H9 (cell line): ENCODE data around the gene SPEG. TPM values are rescaled to one million over a fixed set of nuclear protein-coding genes. Genes with fewer than 3 reads are reported as not detected.

Source experiments
- DNase-seq: peaks from one replicate; pipeline ENCODE4 v3.0.0-alpha.2; 2017
- H2AFZ ChIP-seq: one replicate; pipeline ENCODE4 v1.6.1; 2013; ENCODE audit warnings: mild to moderate bottlenecking, low read length, control low read depth, moderate library complexity
- H2AK5ac ChIP-seq: 2 replicates; pipeline ENCODE4 v1.6.1; 2013; ENCODE audit warnings: low read length, control low read depth, mixed read lengths; ENCODE audit not compliant: insufficient read length
- H2BK120ac ChIP-seq: one replicate; pipeline ENCODE4 v1.6.1; 2013; ENCODE audit warnings: low read depth, mild to moderate bottlenecking, low read length, control low read depth, inconsistent platforms; ENCODE audit not compliant: poor library complexity, severe bottlenecking
- H2BK12ac ChIP-seq: 2 replicates; pipeline ENCODE4 v1.6.1; 2013; ENCODE audit warnings: low read length, control low read depth, mixed read lengths, low read depth; ENCODE audit not compliant: insufficient read length
- H2BK15ac ChIP-seq: 2 replicates; pipeline ENCODE4 v1.6.1; 2013; ENCODE audit warnings: low read depth, low read length, control low read depth
- H2BK20ac ChIP-seq: one replicate; pipeline ENCODE4 v1.6.1; 2013; ENCODE audit warnings: low read depth, mild to moderate bottlenecking, low read length, control low read depth, inconsistent platforms; ENCODE audit not compliant: poor library complexity, severe bottlenecking
- H2BK5ac ChIP-seq: 2 replicates; pipeline ENCODE4 v1.6.1; 2013; ENCODE audit warnings: low read length, control low read depth, mixed read lengths; ENCODE audit not compliant: insufficient read length
- H3K14ac ChIP-seq: 2 replicates; pipeline ENCODE4 v1.6.1; 2013; ENCODE audit warnings: low read length, control low read depth; ENCODE audit not compliant: insufficient read depth
- H3K18ac ChIP-seq: 2 replicates; pipeline ENCODE4 v1.6.1; 2013; ENCODE audit warnings: low read depth, mild to moderate bottlenecking, mixed read lengths, low read length, control low read depth; ENCODE audit not compliant: insufficient read length
- H3K23ac ChIP-seq: 2 replicates; pipeline ENCODE4 v1.6.1; 2013; ENCODE audit warnings: low read length, control low read depth, mixed read lengths, low read depth; ENCODE audit not compliant: insufficient read length
- H3K23me2 ChIP-seq: 2 replicates; pipeline ENCODE4 v1.6.1; 2013; ENCODE audit warnings: low read depth, mild to moderate bottlenecking, mixed read lengths, low read length, control low read depth; ENCODE audit not compliant: insufficient read length, poor library complexity, severe bottlenecking
- H3K27ac ChIP-seq: 2 replicates; pipeline ENCODE4 v1.5.1; 2013; ENCODE audit warnings: low read length, control low read depth, mixed read lengths, low read depth; ENCODE audit not compliant: insufficient read length
- H3K27me3 ChIP-seq: 2 replicates; pipeline ENCODE4 v1.6.1; 2013; ENCODE audit warnings: low read length, control low read depth, inconsistent platforms; ENCODE audit not compliant: insufficient read depth
- H3K4ac ChIP-seq: 2 replicates; pipeline ENCODE4 v1.6.1; 2013; ENCODE audit warnings: low read depth, mild to moderate bottlenecking, control low read depth, inconsistent platforms, low read length, moderate library complexity
- H3K4me1 ChIP-seq: 2 replicates; pipeline ENCODE4 v1.6.1; 2013; ENCODE audit warnings: low read length, control low read depth, inconsistent platforms; ENCODE audit not compliant: insufficient read depth
- H3K4me2 ChIP-seq: 2 replicates; pipeline ENCODE4 v1.6.1; 2013; ENCODE audit warnings: low read length, control low read depth, mixed read lengths; ENCODE audit not compliant: insufficient read length, insufficient read depth
- H3K56ac ChIP-seq: 2 replicates; pipeline ENCODE4 v1.6.1; 2013; ENCODE audit warnings: low read depth, mild to moderate bottlenecking, mixed read lengths, low read length, control low read depth; ENCODE audit not compliant: insufficient read length
- H3K79me1 ChIP-seq: 2 replicates; pipeline ENCODE4 v1.6.1; 2013; ENCODE audit warnings: low read depth, mild to moderate bottlenecking, moderate library complexity, low read length, control low read depth, inconsistent platforms; ENCODE audit not compliant: insufficient read depth, poor library complexity, severe bottlenecking
- H3K79me2 ChIP-seq: 2 replicates; pipeline ENCODE4 v1.6.1; 2013; ENCODE audit warnings: low read length, control low read depth, inconsistent platforms; ENCODE audit not compliant: insufficient read depth
- H3K9ac ChIP-seq: 2 replicates; pipeline ENCODE4 v1.6.1; 2013; ENCODE audit warnings: low read length, control low read depth, mixed read lengths; ENCODE audit not compliant: insufficient read length; ENCODE audit errors: extremely low read depth
- H3K9me3 ChIP-seq: one replicate; pipeline ENCODE4 v1.6.1; 2013; ENCODE audit warnings: low read depth, low read length, inconsistent platforms; ENCODE audit not compliant: control insufficient read depth
- H3T11ph ChIP-seq: one replicate; pipeline ENCODE4 v1.6.1; 2013; ENCODE audit warnings: mild to moderate bottlenecking, low read length, control low read depth, inconsistent platforms
- H4K20me1 ChIP-seq: one replicate; pipeline ENCODE4 v1.6.1; 2013; ENCODE audit not compliant: control insufficient read depth, insufficient read length, insufficient read depth
- H4K5ac ChIP-seq: 2 replicates; pipeline ENCODE4 v1.6.1; 2013; ENCODE audit warnings: low read depth, mild to moderate bottlenecking, mixed read lengths, low read length, control low read depth; ENCODE audit not compliant: insufficient read length
- H4K8ac ChIP-seq: replicated peaks from 2 replicates; pipeline ENCODE4 v1.6.1; 2013; ENCODE audit warnings: low read length, control low read depth, mixed read lengths, low read depth; ENCODE audit not compliant: insufficient read length
- H4K91ac ChIP-seq: 2 replicates; pipeline ENCODE4 v1.6.1; 2013; ENCODE audit warnings: low read depth, mild to moderate bottlenecking, moderate library complexity, mixed read lengths, low read length, control low read depth; ENCODE audit not compliant: insufficient read length
- H3K27ac Mint-ChIP-seq, 3 experiments: 2 replicates in 2 of 3; 3 replicates in 1 of 3; pipeline ENCODE4 v1.8.0; 2020 to 2021; ENCODE audit warnings: mixed read lengths in 3 of 3, mild to moderate bottlenecking in 1 of 3, moderate library complexity in 1 of 3
- H3K27me3 Mint-ChIP-seq: 2 replicates; pipeline ENCODE4 v1.8.0; 2021; ENCODE audit warnings: low read depth, mild to moderate bottlenecking, moderate library complexity, mixed read lengths
- H3K36me3 Mint-ChIP-seq, 3 experiments: 2 replicates in 2 of 3; 3 replicates in 1 of 3; pipeline ENCODE4 v1.8.0; 2020 to 2021; ENCODE audit warnings: low read depth in 3 of 3, mixed read lengths in 3 of 3; ENCODE audit not compliant: insufficient read depth in 1 of 3
- H3K4me1 Mint-ChIP-seq, 2 experiments: 2 replicates each; pipeline ENCODE4 v1.8.0; 2020; ENCODE audit warnings: mixed read lengths in 2 of 2
- H3K4me3 Mint-ChIP-seq, 2 experiments: 2 replicates in 1 of 2; 3 replicates in 1 of 2; pipeline ENCODE4 v1.8.0; 2020 to 2021; ENCODE audit warnings: mild to moderate bottlenecking in 2 of 2, mixed read lengths in 2 of 2, moderate library complexity in 1 of 2
- H3K9me3 Mint-ChIP-seq, 2 experiments: 2 replicates in 1 of 2; 3 replicates in 1 of 2; pipeline ENCODE4 v1.8.0; 2020; ENCODE audit warnings: mild to moderate bottlenecking in 2 of 2, mixed read lengths in 2 of 2, moderate library complexity in 1 of 2
- WGBS: extraction: QIAGEN DNeasy Blood & Tissue Kit; methylation state at CpG from one replicate; pipeline ENCODE4 v1.1.7; 2013; ENCODE audit warnings: missing lambda C conversion rate, low lambda C conversion rate, mixed read lengths; ENCODE audit not compliant: insufficient read length; ENCODE audit errors: extremely low coverage; 5-methylcytosine and 5-hydroxymethylcytosine counted together
- total RNA-seq: library from RNA; stranded (reverse); gene quantifications from 2 replicates; pipeline ENCODE4 v1.2.1, GENCODE V29; 2021
- TF ChIP-seq, protein P1 (sequence below): fragments of 200-600 bp; sonication (generic); conservative IDR thresholded peaks from 3 replicates; pipeline ENCODE4 v1.8.0; 2021; ENCODE audit warnings: antibody characterized with exemption, mild to moderate bottlenecking

SPEG gene
- total RNA-seq, 1 experiment from 2014 or later = 23.7 TPM

DNA sequence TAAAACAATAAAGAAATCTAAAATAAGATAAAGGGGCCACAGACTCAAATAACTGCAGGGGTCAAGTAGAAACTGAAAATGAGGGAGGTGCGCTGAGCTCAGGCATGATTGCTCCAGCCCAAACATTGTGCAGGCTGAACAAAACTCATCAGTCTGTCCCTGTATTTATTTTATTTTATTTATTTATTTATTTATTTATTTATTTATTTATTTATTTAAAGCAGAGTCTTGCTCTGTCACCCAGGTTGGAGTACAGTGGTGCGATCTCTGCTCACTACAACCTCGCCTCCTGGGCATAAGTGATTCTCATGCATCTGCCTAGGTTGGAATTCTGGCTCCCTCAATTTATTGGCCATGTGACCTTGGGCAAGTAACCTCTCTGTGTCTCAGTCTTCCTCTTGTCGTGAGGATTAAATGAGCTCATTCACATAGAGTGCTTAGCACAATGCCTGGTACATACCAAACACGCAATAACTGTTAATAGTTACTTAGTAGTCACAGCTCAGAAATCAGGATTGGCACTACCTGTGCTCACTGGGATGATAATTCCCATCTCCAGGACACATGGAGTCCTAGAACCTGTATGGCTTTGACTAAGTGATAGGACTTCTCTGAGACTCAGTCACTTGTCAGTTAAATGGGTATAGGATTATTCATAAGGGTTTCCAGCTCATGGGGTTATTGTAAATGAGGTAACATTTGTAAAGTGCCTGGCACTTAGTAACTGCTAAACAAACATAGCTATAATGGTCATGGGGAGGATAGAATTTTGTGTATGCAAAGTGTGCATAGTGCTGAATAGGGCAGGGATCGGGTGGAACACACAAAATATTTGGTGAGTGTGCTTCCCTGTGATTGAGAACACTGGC is 6.0 kb downstream of the SPEG start:
- no peak overlapping the region for H3K4me2 ChIP-seq
- Mint-ChIP-seq H3K27me3 (peaks cover 41% of the 10 kb centered on the region), H3K27ac (no peak overlapping the region), H3K9me3 (no peaks in the 10 kb centered on the region), H3K4me1 (peaks cover 18 to 27% of the 10 kb centered on the region in 2 experiments), H3K36me3 (peaks cover 0 to 3% (median 3%) of the 10 kb centered on the region in 3 experiments; a peak in 2 of 7 replicates), H3K4me3 (peak overlapping the region; percentile 74 to 88)
- TF ChIP-seq, protein P1, sequence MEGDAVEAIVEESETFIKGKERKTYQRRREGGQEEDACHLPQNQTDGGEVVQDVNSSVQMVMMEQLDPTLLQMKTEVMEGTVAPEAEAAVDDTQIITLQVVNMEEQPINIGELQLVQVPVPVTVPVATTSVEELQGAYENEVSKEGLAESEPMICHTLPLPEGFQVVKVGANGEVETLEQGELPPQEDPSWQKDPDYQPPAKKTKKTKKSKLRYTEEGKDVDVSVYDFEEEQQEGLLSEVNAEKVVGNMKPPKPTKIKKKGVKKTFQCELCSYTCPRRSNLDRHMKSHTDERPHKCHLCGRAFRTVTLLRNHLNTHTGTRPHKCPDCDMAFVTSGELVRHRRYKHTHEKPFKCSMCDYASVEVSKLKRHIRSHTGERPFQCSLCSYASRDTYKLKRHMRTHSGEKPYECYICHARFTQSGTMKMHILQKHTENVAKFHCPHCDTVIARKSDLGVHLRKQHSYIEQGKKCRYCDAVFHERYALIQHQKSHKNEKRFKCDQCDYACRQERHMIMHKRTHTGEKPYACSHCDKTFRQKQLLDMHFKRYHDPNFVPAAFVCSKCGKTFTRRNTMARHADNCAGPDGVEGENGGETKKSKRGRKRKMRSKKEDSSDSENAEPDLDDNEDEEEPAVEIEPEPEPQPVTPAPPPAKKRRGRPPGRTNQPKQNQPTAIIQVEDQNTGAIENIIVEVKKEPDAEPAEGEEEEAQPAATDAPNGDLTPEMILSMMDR = no peak
- DNase-seq = no peak
- no peak overlapping the region for H2AK5ac ChIP-seq
- no peak overlapping the region for H2BK12ac ChIP-seq
- H2BK5ac ChIP-seq = no peak overlapping the region
- no peaks in the 10 kb centered on the region for H3K79me1 ChIP-seq
- H4K8ac ChIP-seq = no peak overlapping the region
- no peaks in the 10 kb centered on the region for H3K9me3 ChIP-seq
- no peaks in the 10 kb centered on the region for H3K79me2 ChIP-seq
- no peak overlapping the region for H3K56ac ChIP-seq
- H4K5ac ChIP-seq = no peak overlapping the region
- no peak overlapping the region for H2AFZ ChIP-seq
- no peak overlapping the region for H2BK15ac ChIP-seq
- peaks cover 5% of the 10 kb centered on the region; the same call in 1 of the 2 replicates for H3K27me3 ChIP-seq
- H2BK20ac ChIP-seq = no peak overlapping the region
- no peak overlapping the region for H2BK120ac ChIP-seq
- H3K23ac ChIP-seq = no peak overlapping the region
- no CpG with 5 or more reads among the region's 6 CpGs for WGBS
- H3T11ph ChIP-seq = no peak overlapping the region
- no peak overlapping the region for H3K4ac ChIP-seq
- no peak overlapping the region for H4K91ac ChIP-seq
- H3K18ac ChIP-seq = no peak overlapping the region
- H3K27ac ChIP-seq = no peak overlapping the region
- H3K9ac ChIP-seq = no peak overlapping the region
- peaks cover 3% of the 10 kb centered on the region for H3K23me2 ChIP-seq
- no peaks in the 10 kb centered on the region for H4K20me1 ChIP-seq
- no peak overlapping the region for H3K14ac ChIP-seq
- H3K4me1 ChIP-seq = no peaks in the 10 kb centered on the region; the same call in 1 of the 2 replicates
